GM21423 (cell line): ENCODE measurements around the gene ZNF467.

Source experiments
- ATAC-seq: cut with Tn5 transposase; IDR thresholded peaks from one replicate; pipeline ENCODE4 v1.9.1; 2021; ENCODE audit warnings: mild to moderate bottlenecking, moderate library complexity; ENCODE audit not compliant: unreplicated experiment

ZNF467 gene

DNA sequence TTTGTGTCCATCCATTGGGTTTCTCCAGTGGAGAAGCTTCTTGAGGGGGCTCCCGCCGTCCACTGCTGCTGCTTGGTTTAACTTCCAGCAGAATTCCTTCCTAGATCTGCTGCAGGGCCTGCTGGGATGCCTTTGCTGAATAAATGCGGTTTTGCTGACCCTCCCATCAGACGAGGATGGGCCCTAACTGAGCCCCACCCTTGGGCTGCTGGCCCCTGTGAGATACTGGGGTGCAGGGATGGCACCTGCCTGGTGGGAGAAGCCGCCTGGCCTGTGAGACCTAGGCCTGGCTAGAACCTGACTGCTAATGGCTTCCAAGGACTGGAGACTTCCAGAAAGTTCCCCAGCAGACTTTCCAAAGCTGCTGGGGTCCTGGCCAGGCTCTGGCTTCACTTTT is 43.8 kb downstream of the ZNF467 start:
- no peak for ATAC-seq

- ATAC-seq: no peak
These were observed 44.7 kb downstream of the ZNF467 start for GRCh38 chr7:149728491-149729375.

DNA sequence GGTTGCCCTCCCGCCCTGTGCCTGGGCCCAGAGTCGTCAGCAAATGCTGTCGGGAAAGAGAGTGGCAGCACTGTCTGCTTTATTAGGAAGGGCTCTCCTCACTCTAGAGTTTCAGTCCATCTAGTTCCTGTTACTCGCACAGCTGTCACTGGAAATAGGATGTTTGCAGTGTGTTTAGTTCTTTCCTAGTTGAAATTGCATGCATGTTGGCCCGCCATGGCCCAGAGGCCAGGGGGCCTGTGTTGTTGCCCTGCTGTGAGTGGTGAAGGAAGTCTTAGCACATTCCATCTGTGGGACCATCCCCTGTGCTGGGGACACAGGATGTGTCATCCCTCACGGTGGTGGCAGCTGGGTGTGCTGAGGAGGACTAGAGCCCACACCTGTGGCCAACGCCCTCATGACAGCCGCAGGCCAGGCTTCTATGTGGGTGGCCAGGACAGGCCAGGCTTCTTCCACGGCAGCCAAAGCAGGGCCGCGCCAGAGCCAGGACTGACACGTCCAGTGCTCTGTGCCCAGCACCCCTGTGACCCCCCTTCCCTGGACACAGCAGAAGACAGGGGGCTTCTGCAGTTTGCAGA is 45.4 kb downstream of the ZNF467 start:
- no peak for ATAC-seq

GRCh38 chr7:149727053-149727898 is 46.1 kb downstream of the ZNF467 start:
- ATAC-seq: no peak

DNA sequence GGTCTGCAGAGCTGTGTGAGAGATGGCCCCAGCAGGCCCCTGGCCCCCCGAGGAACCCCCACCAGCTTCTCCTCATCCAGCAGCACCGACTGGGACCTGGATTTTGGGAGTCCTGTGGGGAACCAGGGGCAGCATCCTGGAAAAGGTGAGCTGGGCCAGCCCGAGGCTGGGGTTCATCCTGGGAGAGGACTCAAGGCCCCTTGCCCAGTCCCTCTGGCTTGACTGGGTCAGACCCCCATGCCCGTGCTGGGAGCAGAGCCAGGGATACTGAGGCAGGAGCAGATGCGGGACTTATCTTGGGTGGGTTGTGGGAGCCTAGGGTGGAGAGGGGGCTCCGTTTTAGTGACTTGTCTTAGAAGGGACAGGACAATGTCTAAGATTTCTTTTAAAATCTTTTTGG is 47.5 kb downstream of the ZNF467 start:
- no peak for ATAC-seq

- no peak for ATAC-seq
These were observed 48.0 kb downstream of the ZNF467 start for GRCh38 chr7:149725426-149725821.

- no peak for ATAC-seq
These were observed 48.5 kb downstream of the ZNF467 start for GRCh38 chr7:149724661-149725425.

DNA sequence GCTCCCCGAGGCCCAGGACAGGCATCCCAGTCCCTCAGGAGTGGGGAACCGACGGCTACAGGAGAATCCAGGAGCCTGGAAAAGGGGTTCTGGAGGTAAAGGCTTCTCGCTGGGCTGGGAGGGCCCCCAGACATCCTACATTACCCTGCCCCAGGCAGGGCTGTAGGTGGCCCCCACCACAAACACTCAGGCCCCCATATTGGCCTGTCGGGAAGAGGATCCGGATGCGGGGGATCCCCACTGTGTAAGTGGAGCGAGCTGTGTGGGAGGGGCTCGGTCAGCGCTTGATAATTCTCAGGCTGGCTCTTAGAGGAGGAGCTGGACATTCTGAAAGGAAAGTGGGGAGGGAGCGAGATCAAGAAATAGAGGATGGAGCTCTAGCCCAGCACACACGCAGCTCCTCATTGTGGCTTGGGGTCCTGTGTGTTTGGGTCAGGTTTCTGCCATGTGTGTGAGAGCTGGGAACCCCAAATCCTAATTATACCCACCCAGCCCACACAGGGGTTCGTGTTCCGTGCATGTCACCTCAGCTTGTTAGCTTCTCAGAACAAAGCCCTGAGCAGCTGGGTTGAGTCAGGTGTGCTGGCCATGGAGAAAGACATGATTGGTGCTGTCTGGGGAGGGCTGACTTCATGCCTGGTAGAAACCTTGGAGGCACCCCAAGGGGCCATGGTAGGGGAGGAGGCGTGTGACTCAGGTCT is 49.4 kb downstream of the ZNF467 start:
- no peak for ATAC-seq

DNA sequence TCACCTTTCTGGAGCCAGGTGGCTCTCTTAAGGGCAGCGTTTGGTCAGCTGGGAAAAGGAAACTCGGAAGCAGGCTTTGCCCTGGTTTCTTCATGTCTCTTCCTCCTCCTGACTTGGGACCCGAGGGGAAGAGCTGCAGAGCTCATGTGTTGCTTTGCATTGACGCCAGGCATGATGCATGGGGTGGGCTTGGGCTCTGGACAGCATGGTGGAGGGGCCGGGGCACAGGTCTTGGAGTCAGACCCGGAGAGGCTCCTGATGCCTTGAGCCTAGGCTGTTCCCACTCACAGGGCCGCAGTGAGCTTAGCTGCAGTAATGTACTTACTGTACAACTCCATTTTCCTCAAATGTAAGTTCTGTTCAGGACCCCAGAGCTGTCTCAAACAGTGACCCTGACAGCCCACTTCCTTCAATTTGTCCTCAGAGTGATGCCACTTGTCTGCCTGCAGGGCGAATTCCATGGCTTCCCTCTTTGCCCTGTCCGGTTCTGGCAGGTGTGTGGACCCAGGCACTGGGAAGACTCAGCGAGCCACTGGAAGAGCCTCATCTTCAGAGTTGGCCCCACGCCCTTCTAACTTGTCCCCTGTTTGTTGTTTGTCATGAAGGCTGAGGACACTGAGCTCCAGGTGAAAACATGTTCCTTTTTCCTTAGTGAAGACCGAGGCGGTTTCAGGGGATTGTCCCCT is 50.2 kb downstream of the ZNF467 start:
- ATAC-seq: no peak

GRCh38 chr7:149722356-149722957 is 50.9 kb downstream of the ZNF467 start:
- ATAC-seq: no peak

GRCh38 chr7:149721084-149721601 is 52.2 kb downstream of the ZNF467 start:
- no peak for ATAC-seq

GRCh38 chr7:149720372-149721083 is 52.9 kb downstream of the ZNF467 start:
- ATAC-seq: peak; percentile 39

GRCh38 chr7:149719912-149720335 is 53.5 kb downstream of the ZNF467 start:
- no peak for ATAC-seq

- no peak for ATAC-seq
These were observed 54.1 kb downstream of the ZNF467 start for GRCh38 chr7:149719050-149719899.

DNA sequence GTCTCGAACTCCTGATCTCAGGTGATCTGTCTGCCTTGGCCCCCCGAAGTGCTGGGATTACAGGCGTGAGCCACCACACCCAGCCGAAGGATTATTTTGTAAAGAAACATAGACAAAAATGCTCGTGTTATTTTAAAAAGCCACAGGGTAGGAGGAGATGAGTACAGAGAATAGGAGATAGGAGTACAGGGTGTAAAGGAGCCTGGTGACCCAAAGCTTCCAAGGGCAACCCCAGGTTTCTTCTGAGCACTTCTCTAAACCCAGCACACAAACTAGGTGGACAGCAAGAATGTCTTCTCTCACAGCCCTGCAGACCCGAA is 54.7 kb downstream of the ZNF467 start:
- ATAC-seq: no peak

DNA sequence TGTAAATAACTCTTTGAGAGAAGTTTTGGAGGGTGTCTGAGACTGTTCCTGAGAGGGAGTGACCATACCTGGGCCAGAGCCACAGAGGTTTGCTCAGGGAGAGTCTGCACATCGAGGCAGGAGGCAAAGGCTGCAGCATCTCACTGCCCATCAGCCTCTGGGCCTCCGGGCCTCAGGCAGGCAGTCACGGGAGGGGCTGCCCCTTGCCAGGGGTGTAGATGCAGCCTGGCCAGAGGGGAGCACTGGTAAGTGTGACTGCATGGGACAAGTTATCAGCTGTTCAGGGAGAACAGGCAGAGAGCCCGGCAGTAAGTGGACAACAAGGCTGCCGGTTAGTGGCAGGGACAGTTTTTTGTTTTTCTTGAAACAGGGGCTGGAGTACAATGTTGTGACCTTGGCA is 55.9 kb downstream of the ZNF467 start:
- ATAC-seq: no peak

DNA sequence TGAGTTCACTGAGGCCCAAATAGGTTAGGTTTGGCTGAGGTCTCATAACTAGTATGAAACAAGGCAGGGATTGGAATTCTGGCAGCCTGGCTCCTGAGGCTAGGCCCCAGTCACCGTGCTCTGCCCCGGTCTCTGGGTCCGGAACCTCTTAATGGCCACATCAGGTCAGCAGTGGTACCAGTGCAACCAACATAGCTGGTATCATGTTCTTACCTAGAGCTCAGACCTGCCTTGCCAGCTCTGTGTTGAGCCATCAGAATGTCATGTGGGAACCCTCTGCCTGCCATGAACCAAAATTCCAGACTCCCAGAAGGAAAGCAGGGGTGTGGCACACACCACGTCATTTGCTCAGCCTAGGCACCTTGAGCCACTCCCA is 56.5 kb downstream of the ZNF467 start:
- ATAC-seq: no peak
